GM12891 (cell line): ENCODE results near the gene SNTG2.

Source experiments
- POLR2A ChIP-seq: IDR thresholded peaks from 2 replicates; pipeline ENCODE4 v1.6.1; 2011; ENCODE audit warnings: low read depth, low read length, control low read depth
- POLR2AphosphoS5 ChIP-seq: IDR thresholded peaks from 2 replicates; pipeline ENCODE4 v1.6.1; 2011; ENCODE audit warnings: low read depth, low read length, control low read depth
- POU2F2 ChIP-seq: IDR thresholded peaks from 2 replicates; pipeline ENCODE4 v1.6.1; 2011; ENCODE audit warnings: low read depth, mild to moderate bottlenecking, control low read depth, low read length, moderate library complexity
- SPI1 ChIP-seq: IDR thresholded peaks from 2 replicates; pipeline ENCODE4 v1.6.1; 2011; ENCODE audit warnings: low read depth, low read length, control low read depth
- TAF1 ChIP-seq: IDR thresholded peaks from 2 replicates; pipeline ENCODE4 v1.6.1; 2011; ENCODE audit warnings: low read depth, low read length, control low read depth

DNA sequence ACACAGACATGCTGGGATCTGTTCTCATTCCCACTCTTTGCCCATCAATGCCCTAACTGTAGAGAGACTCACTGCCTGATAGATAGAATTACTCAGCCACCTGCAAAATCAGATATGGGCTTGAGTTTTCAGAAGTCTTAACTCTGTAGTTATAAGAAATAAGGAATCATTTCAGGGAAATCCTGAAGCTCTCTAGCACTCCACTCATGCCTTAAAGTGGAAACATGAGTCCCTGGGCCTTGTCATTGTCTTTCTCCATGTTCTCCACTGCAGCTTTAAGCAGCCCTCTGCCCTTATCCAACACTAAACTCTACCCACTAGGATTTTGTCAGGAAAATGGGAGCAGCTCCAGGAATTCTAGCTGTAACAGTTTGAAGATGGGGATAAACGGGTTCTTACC lies 192.5 kb downstream of the SNTG2 start:
- TF ChIP-seq TAF1 (no peak), POLR2AphosphoS5 (no peak), POLR2A (no peak), SPI1 (no peak), POU2F2 (no peak)
